ENCODE measurements around the gene CDH24.
"Not testable (repeated sequence)": the region's sequence is repeated elsewhere in the genome, so short reads cannot be mapped to it uniquely, and the experiment has no call there.

CDH24 gene

GRCh38 chr14:23021434-23021833 is 35.9 kb downstream of the CDH24 start:
- no peak overlapping the region for H3K4me3 ChIP-seq (ENCODE audit: low read depth, low read length)
- H3K9me3 ChIP-seq: no peaks in the 10 kb centered on the region
- peaks cover 22% of the 10 kb centered on the region for H3K4me1 ChIP-seq
- no peak for TF ChIP-seq CTCF (IDR thresholded peaks at IDR 0.05; ENCODE audit: low read depth, low read length)
- H3K36me3 ChIP-seq: peaks cover 21% of the 10 kb centered on the region
- no peaks in the 10 kb centered on the region for H3K27me3 ChIP-seq
- no peak for DNase-seq

GRCh38 chr14:23020143-23021128 is 36.9 kb downstream of the CDH24 start:
- H3K9me3 ChIP-seq: no peaks in the 10 kb centered on the region
- no peaks in the 10 kb centered on the region for H3K27me3 ChIP-seq
- peaks cover 11% of the 10 kb centered on the region for H3K36me3 ChIP-seq
- no peak for DNase-seq
- H3K4me3 ChIP-seq (ENCODE audit: low read depth, low read length): no peak overlapping the region
- peaks cover 20% of the 10 kb centered on the region for H3K4me1 ChIP-seq
- TF ChIP-seq CTCF (IDR thresholded peaks at IDR 0.05; ENCODE audit: low read depth, low read length): no peak

- Histone ChIP-seq H3K9me3 (no peaks in the 10 kb centered on the region), H3K36me3 (no peaks in the 10 kb centered on the region), H3K4me3 (ENCODE audit: low read depth, low read length) (no peak overlapping the region), H3K4me1 (peaks cover 21% of the 10 kb centered on the region), H3K27me3 (no peaks in the 10 kb centered on the region)
- no peak for TF ChIP-seq CTCF (IDR thresholded peaks at IDR 0.05; ENCODE audit: low read depth, low read length)
- DNase-seq: no peak
These were observed 39.2 kb downstream of the CDH24 start for GRCh38 chr14:23018107-23018506.

- no peaks in the 10 kb centered on the region for H3K27me3 ChIP-seq
- TF ChIP-seq CTCF (IDR thresholded peaks at IDR 0.05; ENCODE audit: low read depth, low read length): no peak
- no peak for DNase-seq
- no peaks in the 10 kb centered on the region for H3K9me3 ChIP-seq
- no peak overlapping the region for H3K4me3 ChIP-seq (ENCODE audit: low read depth, low read length)
- H3K36me3 ChIP-seq: no peaks in the 10 kb centered on the region
- peaks cover 23% of the 10 kb centered on the region for H3K4me1 ChIP-seq
These were observed 40.2 kb downstream of the CDH24 start for GRCh38 chr14:23017091-23017490.

- H3K4me3 ChIP-seq (ENCODE audit: low read depth, low read length): no peak overlapping the region
- DNase-seq: no peak
- no peaks in the 10 kb centered on the region for H3K36me3 ChIP-seq
- peaks cover 11% of the 10 kb centered on the region for H3K4me1 ChIP-seq
- H3K9me3 ChIP-seq: no peaks in the 10 kb centered on the region
- H3K27me3 ChIP-seq: no peaks in the 10 kb centered on the region
- TF ChIP-seq CTCF (IDR thresholded peaks at IDR 0.05; ENCODE audit: low read depth, low read length): no peak
These were observed 41.7 kb downstream of the CDH24 start for GRCh38 chr14:23015618-23016017.

- not testable (repeated sequence) for H3K36me3 ChIP-seq; H3K9me3 ChIP-seq; H3K4me3 ChIP-seq (ENCODE audit: low read depth, low read length); DNase-seq; H3K27me3 ChIP-seq
- peaks cover 13% of the 10 kb centered on the region for H3K4me1 ChIP-seq
These were observed 43.6 kb downstream of the CDH24 start for GRCh38 chr14:23013749-23014054.

Data from BE2C (cell line).